CD4-positive, alpha-beta T cell treated with Interleukin-2 at 100 ng/mL for 4 hours (primary cell): ENCODE results near the gene L1CAM.

ENCODE experiments used
- DNase-seq: peaks from one replicate; pipeline ENCODE4 v3.0.0-alpha.2; 2020; ENCODE audit warnings: low spot score

L1CAM gene, protein sequence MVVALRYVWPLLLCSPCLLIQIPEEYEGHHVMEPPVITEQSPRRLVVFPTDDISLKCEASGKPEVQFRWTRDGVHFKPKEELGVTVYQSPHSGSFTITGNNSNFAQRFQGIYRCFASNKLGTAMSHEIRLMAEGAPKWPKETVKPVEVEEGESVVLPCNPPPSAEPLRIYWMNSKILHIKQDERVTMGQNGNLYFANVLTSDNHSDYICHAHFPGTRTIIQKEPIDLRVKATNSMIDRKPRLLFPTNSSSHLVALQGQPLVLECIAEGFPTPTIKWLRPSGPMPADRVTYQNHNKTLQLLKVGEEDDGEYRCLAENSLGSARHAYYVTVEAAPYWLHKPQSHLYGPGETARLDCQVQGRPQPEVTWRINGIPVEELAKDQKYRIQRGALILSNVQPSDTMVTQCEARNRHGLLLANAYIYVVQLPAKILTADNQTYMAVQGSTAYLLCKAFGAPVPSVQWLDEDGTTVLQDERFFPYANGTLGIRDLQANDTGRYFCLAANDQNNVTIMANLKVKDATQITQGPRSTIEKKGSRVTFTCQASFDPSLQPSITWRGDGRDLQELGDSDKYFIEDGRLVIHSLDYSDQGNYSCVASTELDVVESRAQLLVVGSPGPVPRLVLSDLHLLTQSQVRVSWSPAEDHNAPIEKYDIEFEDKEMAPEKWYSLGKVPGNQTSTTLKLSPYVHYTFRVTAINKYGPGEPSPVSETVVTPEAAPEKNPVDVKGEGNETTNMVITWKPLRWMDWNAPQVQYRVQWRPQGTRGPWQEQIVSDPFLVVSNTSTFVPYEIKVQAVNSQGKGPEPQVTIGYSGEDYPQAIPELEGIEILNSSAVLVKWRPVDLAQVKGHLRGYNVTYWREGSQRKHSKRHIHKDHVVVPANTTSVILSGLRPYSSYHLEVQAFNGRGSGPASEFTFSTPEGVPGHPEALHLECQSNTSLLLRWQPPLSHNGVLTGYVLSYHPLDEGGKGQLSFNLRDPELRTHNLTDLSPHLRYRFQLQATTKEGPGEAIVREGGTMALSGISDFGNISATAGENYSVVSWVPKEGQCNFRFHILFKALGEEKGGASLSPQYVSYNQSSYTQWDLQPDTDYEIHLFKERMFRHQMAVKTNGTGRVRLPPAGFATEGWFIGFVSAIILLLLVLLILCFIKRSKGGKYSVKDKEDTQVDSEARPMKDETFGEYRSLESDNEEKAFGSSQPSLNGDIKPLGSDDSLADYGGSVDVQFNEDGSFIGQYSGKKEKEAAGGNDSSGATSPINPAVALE

DNA sequence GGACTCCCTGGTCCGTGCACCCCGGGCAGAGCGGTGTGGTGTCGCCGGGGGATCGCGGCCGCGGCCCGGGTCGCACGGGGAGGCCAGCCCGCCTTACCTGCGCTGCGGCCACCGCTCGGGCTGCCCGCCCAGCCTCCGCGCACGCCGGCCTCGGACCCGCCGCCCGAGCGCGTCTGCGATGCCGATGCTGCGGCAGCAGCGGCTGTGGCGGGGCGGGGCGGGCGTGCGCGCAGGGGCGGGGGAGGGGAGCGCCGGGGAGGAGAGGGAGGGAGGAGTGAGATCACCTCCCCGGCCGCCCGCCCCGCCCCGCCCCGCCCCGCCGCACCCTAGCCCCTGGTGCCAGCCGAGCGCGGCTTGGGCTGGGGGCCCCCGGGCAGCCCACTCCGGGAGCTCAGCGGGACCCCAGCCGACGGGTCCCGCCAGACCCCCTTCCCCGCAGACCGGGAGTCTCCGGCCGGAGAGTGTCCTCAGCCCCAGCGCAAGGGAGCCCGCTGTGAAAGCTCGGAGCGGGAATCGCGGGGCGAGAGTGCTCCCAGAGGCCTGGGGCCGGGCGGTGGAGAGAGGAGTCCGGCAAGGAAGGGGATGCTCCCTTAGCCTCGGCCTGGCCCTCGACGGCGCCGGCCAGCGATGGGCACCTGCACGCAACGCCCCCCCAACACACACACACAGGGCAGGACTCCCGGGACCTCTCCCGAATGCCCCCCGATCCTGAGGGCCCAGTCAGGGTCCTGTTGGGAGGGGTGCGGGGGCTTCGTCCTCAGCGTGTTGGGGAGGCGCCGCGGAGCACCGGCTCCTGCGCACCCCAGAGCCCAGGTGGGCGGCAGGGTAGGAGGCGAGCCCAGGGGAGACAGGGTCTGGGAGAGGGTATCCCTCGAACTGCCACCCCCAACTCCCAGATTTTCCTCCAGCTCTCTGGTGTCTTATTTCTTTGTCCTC is at the start of gene L1CAM:
L1CAM (minus strand) TSS at position 206 of the 936 bp plus-strand sequence. CDS start 10,337 bp downstream, outside the sequence.
- peak; percentile 7 for DNase-seq

GRCh38 chrX:153935326-153935851 is 49.4 kb upstream of the L1CAM start:
- no peak for DNase-seq

GRCh38 chrX:153934762-153935325 is 48.9 kb upstream of the L1CAM start, which contains the start of gene NAA10:
Gene NAA10, minus strand, starts transcription at chrX:153935037. Its CDS starts 133 bp downstream, at chrX:153934904.
- DNase-seq, result peak; percentile 61

GRCh38 chrX:153934148-153934761 is 48.3 kb upstream of the L1CAM start:
- no peak for DNase-seq

GRCh38 chrX:153933748-153934147 is 47.8 kb upstream of the L1CAM start:
- DNase-seq, result no peak

DNA sequence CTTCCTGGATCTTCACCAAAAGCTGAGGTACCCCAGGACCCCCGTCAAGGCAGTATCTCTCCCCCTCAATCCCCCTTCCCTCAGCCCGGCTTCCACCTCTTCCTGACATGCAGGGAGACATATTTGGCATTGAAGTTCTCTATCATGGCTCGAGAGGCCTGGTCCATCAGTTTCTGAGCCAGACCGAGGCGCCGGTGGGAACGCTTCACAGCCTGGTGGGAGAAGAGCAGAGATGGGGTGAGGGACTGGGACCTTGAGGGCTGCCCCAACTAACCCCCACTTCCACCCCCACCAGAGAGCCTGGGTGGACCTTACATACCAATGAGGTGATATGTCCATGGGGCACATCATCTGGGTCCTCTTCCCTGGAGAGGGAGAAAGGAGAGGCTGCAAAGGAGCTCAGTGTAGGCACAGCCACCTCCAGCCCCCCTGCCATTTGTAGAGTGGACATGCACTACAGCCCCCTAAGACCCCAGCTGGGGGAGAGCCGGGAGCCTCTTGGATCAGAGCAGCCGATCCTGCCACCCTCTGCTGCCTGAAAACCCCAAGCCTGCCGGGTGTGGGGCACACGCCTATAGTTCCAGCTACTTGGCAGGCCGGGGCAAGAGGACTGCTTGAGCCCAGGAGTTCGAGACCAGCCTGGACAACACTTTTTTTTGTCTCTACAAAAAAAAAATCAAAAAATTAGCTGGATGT is 46.4 kb upstream of the L1CAM start:
- no peak for DNase-seq

GRCh38 chrX:153931748-153932147 is 45.8 kb upstream of the L1CAM start:
- no peak for DNase-seq

- DNase-seq, result no peak
Measured at GRCh38 chrX:153931151-153931550, 45.2 kb upstream of the L1CAM start.

- DNase-seq, result no peak
Measured at GRCh38 chrX:153930011-153930910, 44.3 kb upstream of the L1CAM start.

DNA sequence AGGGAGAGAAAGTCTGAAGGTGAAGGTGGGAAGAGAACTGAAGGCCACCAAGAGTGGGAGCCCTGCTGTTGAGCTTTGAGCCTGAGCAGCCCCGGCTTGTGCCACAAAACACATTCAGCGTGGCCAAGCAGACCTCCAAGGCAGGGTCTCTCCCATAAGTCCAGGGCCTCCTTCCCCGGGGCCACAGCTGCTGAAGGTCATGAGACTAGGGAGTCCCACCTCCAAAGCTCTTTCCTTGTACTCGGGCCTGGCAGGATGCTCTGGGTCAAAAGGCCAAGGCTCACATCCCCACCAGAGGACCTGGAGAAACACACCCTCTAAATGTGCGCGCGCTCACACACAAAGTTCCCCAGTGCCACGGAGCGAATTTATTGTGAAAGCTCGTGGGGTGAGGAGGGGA is 43.6 kb upstream of the L1CAM start:
- DNase-seq, result no peak

DNA sequence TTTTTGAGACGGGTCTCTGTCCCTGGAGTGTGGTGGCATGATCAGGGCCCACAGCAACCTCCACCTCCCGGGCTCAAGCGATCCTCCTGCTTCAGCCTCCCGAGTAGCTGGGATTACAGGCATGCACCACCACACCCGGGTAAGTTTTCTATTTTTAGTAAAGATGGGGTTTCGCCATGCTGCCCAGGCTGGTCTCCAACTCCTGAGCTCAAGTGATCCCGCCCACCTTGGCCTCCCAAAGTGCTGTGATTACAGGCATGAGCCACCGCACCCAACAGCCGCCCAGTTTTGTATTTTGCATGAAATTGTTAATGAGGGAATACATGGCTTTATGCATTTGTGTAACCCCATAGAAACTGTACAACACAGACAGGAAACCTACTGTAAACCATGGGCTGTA is 42.9 kb upstream of the L1CAM start:
- no peak for DNase-seq

- DNase-seq, result peak; percentile 95
Measured at GRCh38 chrX:153927922-153928760, 42.2 kb upstream of the L1CAM start.

- no peak for DNase-seq
Measured at GRCh38 chrX:153927672-153927921, 41.6 kb upstream of the L1CAM start.

- peak; percentile 76 for DNase-seq
Measured at GRCh38 chrX:153926858-153927671, 41.1 kb upstream of the L1CAM start.

DNA sequence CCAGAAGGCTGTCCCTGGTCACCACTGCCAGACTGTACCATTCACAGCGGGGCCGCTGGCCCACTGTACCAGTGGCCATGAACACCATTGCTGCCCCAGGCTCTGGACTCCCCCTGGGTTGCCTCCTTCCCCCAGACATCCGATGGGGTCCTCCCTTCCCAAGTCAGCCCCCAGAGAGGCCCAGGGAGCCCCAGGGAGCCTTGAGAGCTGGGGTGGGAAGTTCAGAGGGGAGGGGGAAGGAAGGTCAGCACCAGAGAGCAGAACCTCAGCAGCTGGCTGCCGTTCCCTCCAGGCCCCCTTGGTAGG is 40.5 kb upstream of the L1CAM start:
- no peak for DNase-seq

DNA sequence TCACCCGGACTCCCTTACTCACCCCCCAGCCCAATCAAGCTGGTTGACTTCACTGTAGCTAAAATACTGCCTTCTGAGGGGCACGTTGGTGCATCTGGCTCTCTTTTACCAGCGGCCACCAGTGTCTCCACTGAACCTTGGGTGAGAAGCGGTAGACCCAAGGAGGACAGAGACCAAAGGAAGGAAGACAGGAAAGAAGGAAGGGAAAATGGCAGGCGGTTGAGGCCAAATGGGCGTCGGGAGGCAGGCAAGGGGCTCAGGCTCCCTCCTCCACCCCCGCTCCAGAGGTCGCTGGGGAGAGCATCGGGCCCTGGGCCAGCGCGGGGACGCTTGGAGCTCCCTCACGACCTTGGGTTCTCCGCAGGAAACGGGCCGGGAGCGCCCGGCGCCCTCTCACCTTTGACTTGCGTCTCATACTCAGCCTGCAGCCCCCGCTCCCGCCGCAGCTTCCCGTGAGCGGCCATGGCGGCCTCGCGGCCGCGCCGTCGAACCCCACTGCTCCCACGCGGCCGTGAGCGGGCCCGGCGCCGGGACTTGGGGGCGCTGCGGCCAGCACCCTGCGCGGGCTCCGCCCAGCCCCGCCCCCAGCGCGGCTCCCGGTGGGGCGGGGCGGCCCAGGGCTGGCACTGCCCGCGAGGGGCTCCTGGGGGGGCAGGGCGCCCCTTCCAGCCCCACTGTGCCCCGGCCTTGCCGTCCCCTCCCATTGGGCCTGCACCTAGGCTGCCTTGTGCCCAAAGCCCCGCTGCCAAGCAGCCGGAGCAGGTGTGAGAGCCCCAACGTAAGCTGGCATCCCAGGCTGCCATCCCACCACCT is 40.0 kb upstream of the L1CAM start, which contains the start of gene ARHGAP4:
ARHGAP4 (minus strand) TSS at position 526 of the 813 bp plus-strand sequence; CDS start at position 464, 62 bp downstream.
- peak; percentile 23 for DNase-seq
